IMR-90 (cell line): ENCODE results near the gene SNRK. TPM values are rescaled to one million over a fixed set of nuclear protein-coding genes. Genes with fewer than 3 reads are reported as not detected.
"Not testable (repeated sequence)": the region's sequence is repeated elsewhere in the genome, so short reads cannot be mapped to it uniquely, and the experiment has no call there.

Experiments
- ATAC-seq: fragments of 200-7000 bp; cut with Tn5 transposase; 2 replicates; pipeline ENCODE4 v1.9.1; 2020; ENCODE audit warnings: low read depth, mild to moderate bottlenecking, moderate library complexity
- BruUV-seq: library from RNA; stranded (reverse); fragments of 400-500 nt; replicated peaks from 2 replicates; lab custom pipeline; 2021; lab: Mats Ljungman, UMichigan
- CTCF ChIA-PET: fragments of 300-600 bp; formaldehyde crosslinking; extraction: SDS; loops from one replicate; lab custom pipeline; 2021; ENCODE audit warnings: antibody characterized with exemption; lab: Yijun Ruan, JAX
- POLR2A ChIA-PET: fragments of 300-600 bp; sonication (Branson Sonifier 250); formaldehyde crosslinking; loops from one replicate; lab custom pipeline; 2022; ENCODE audit warnings: antibody characterized with exemption; ENCODE audit not compliant: unreplicated experiment; lab: Charles Lee
- DNase-seq: peaks from one replicate; pipeline ENCODE4 v3.0.0; 2013
- H2AFZ ChIP-seq: replicated peaks from 2 replicates; pipeline ENCODE3; 2013; ENCODE audit warnings: low read length, mild to moderate bottlenecking; ENCODE audit not compliant: poor library complexity
- H2AK5ac ChIP-seq: 2 replicates; pipeline ENCODE4 v1.6.1; 2013; ENCODE audit warnings: low read depth, low read length, inconsistent platforms
- H2AK9ac ChIP-seq: replicated peaks from 2 replicates; pipeline ENCODE3; 2013; ENCODE audit warnings: mild to moderate bottlenecking, low read depth, low read length, moderate library complexity; ENCODE audit not compliant: poor library complexity
- H2BK120ac ChIP-seq: 2 replicates; pipeline ENCODE4 v1.6.1; 2013; ENCODE audit warnings: low read depth, low read length, inconsistent platforms
- H2BK15ac ChIP-seq: 3 replicates; pipeline ENCODE4 v1.6.1; 2013; ENCODE audit warnings: low read depth, low read length, inconsistent platforms
- H2BK20ac ChIP-seq: 2 replicates; pipeline ENCODE4 v1.6.1; 2013; ENCODE audit warnings: low read depth, mild to moderate bottlenecking, inconsistent platforms, low read length, moderate library complexity
- H2BK5ac ChIP-seq: 2 replicates; pipeline ENCODE4 v1.6.1; 2013; ENCODE audit warnings: mild to moderate bottlenecking, low read depth, low read length, inconsistent platforms; ENCODE audit not compliant: poor library complexity, severe bottlenecking
- H3K14ac ChIP-seq: replicated peaks from 2 replicates; pipeline ENCODE4 v1.6.1; 2013; ENCODE audit warnings: low read depth, low read length, inconsistent platforms
- H3K18ac ChIP-seq: 2 replicates; pipeline ENCODE4 v1.6.1; 2013; ENCODE audit warnings: low read depth, low read length, control low read depth
- H3K23ac ChIP-seq: 2 replicates; pipeline ENCODE4 v1.6.1; 2013; ENCODE audit warnings: low read depth, low read length, inconsistent platforms
- H3K27ac ChIP-seq: 2 replicates; pipeline ENCODE4 v1.5.1; 2013; ENCODE audit warnings: mild to moderate bottlenecking, control low read depth, low read length; ENCODE audit not compliant: insufficient read depth
- H3K27me3 ChIP-seq: 2 replicates; pipeline ENCODE4 v1.6.1; 2013; ENCODE audit warnings: low read length; ENCODE audit not compliant: control insufficient read depth, insufficient read depth
- H3K36me3 ChIP-seq: 2 replicates; pipeline ENCODE4 v1.6.1; 2013; ENCODE audit warnings: low read length, mixed read lengths; ENCODE audit not compliant: control insufficient read depth, insufficient read depth
- H3K4ac ChIP-seq: 2 replicates; pipeline ENCODE4 v1.6.1; 2013; ENCODE audit warnings: low read depth, low read length, inconsistent platforms
- H3K4me1 ChIP-seq: 2 replicates; pipeline ENCODE4 v1.6.1; 2013; ENCODE audit warnings: low read length, mixed read lengths; ENCODE audit not compliant: control insufficient read depth, insufficient read depth
- H3K4me2 ChIP-seq: 2 replicates; pipeline ENCODE4 v1.6.1; 2013; ENCODE audit warnings: low read depth, mild to moderate bottlenecking, control low read depth, low read length, moderate library complexity
- H3K4me3 ChIP-seq: 2 replicates; pipeline ENCODE4 v1.5.1; 2013; ENCODE audit warnings: low read depth, mild to moderate bottlenecking, control low read depth, low read length, moderate library complexity; ENCODE audit not compliant: insufficient read depth
- H3K56ac ChIP-seq: 2 replicates; pipeline ENCODE4 v1.6.1; 2013; ENCODE audit warnings: low read length, inconsistent platforms; ENCODE audit not compliant: insufficient read depth; ENCODE audit errors: extremely low read depth
- H3K79me1 ChIP-seq, 2 experiments: 2 replicates each; pipeline ENCODE4 v1.6.1; 2013; ENCODE audit warnings: low read length in 2 of 2, inconsistent platforms in 1 of 2, low read depth in 1 of 2
- H3K9ac ChIP-seq: 2 replicates; pipeline ENCODE4 v1.6.1; 2013; ENCODE audit warnings: low read depth, low read length, control low read depth
- H3K9me1 ChIP-seq: 2 replicates; pipeline ENCODE4 v1.6.1; 2013; ENCODE audit warnings: low read length, inconsistent platforms; ENCODE audit not compliant: insufficient read depth
- H3K9me3 ChIP-seq: 2 replicates; pipeline ENCODE4 v1.6.1; 2013; ENCODE audit warnings: low read length; ENCODE audit not compliant: control insufficient read depth, insufficient read depth
- H4K20me1 ChIP-seq: 2 replicates; pipeline ENCODE4 v1.6.1; 2013; ENCODE audit warnings: low read length, inconsistent platforms; ENCODE audit not compliant: insufficient read depth
- H4K5ac ChIP-seq: 2 replicates; pipeline ENCODE4 v1.6.1; 2013; ENCODE audit warnings: mild to moderate bottlenecking, low read depth, low read length, control low read depth
- H4K8ac ChIP-seq, 2 experiments: 2 replicates each; pipeline ENCODE4 v1.6.1; 2013; ENCODE audit warnings: low read depth in 2 of 2, low read length in 2 of 2, control low read depth in 1 of 2, inconsistent platforms in 1 of 2
- H4K91ac ChIP-seq: 2 replicates; pipeline ENCODE4 v1.6.1; 2013; ENCODE audit warnings: low read depth, low read length, inconsistent platforms; ENCODE audit not compliant: insufficient read depth
- CEBPB ChIP-seq: IDR thresholded peaks from 2 replicates; pipeline ENCODE4 v1.6.1; 2012; ENCODE audit warnings: low read depth, low read length, improper control_type of control experiment
- ELK1 ChIP-seq: fragments of 150-350 bp; IDR thresholded peaks from 2 replicates; pipeline ENCODE4 v1.6.1; 2016; ENCODE audit warnings: low read depth, mild to moderate bottlenecking, low read length, moderate library complexity, borderline replicate concordance
- WGBS, 2 experiments: methylation state at CpG; one replicate each; pipeline versions ENCODE4 v1.1.5 to v1.1.7; 2013; ENCODE audit warnings: missing lambda C conversion rate in 2 of 2; ENCODE audit not compliant: insufficient read length in 1 of 2; ENCODE audit errors: extremely low coverage in 2 of 2; 5-methylcytosine and 5-hydroxymethylcytosine counted together
- dilution Hi-C: fragments of 300-500 bp; cut with HindIII; formaldehyde crosslinking; loops from one replicate; pipeline ENCODE4 v1.14.3; 2018; ENCODE audit warnings: low sequenced_read_pairs; ENCODE audit not compliant: unreplicated experiment
- in situ Hi-C: fragments of 300-500 bp; cut with MboI; formaldehyde crosslinking; loops from 3 replicates; pipeline ENCODE4 v1.14.3; 2019; ENCODE audit warnings: low sequenced_read_pairs, inconsistent platforms, mixed read lengths
- intact Hi-C: fragments of 100-400 bp; cut with micrococcal nuclease; formaldehyde crosslinking; loops from 2 replicates; pipeline ENCODE4 v1.10.0; 2022
- polyA plus RNA-seq, 3 experiments: library from polyadenylated mRNA; depleted of rRNA; stranded (reverse); fragments of >200 nt; gene quantifications; 2 replicates each; pipeline ENCODE4 v1.2.3, GENCODE V29; 2012; ENCODE audit warnings: low replicate concordance in 1 of 3
- total RNA-seq: library from RNA; depleted of rRNA; stranded (reverse); fragments of >200 nt; gene quantifications from 2 replicates; pipeline ENCODE4 v1.2.3, GENCODE V29; 2012

The SNRK gene
- total and polyA plus RNA-seq, 2 of the 4 experiments (the other 2 are of a cell fraction), result 4.7 to 23.1 TPM

GRCh38 chr3:43353923-43354670 is 67.8 kb downstream of the SNRK start:
- TF ChIP-seq ELK1 (no peak), CEBPB (peak; percentile 19; the same call in 1 of the 2 replicates)
- 100% methylated on average over 1 of the region's 4 CpGs; no CpG with 5 or more reads in 1 of the 2 experiments for WGBS, 2 experiments
- ChIA-PET CTCF (no interaction called here), POLR2A (no interaction called here)
- H4K20me1 ChIP-seq, result no peaks in the 10 kb centered on the region
- H2BK5ac ChIP-seq, result no peak overlapping the region
- no peak overlapping the region for H3K4me3 ChIP-seq
- no peak for ATAC-seq
- no peak overlapping the region for H4K8ac ChIP-seq
- H3K79me1 ChIP-seq, result peaks cover 3 to 7% of the 10 kb centered on the region in 2 experiments; a peak in 2 of 4 replicates
- BruUV-seq, result no TSS peak
- H3K9ac ChIP-seq, result no peak overlapping the region
- H2AK9ac ChIP-seq, result no peak overlapping the region
- H3K23ac ChIP-seq, result no peak overlapping the region
- H3K14ac ChIP-seq, result no peak overlapping the region
- no peak overlapping the region for H3K4ac ChIP-seq
- no peak overlapping the region for H2BK15ac ChIP-seq
- H2BK120ac ChIP-seq, result no peak overlapping the region
- H3K4me1 ChIP-seq, result no peaks in the 10 kb centered on the region
- intact Hi-C loops (no loop called here), in situ Hi-C loops (no loop called here), dilution Hi-C loops (no loop called here)
- DNase-seq, result no peak
- no peak overlapping the region for H3K18ac ChIP-seq
- no peaks in the 10 kb centered on the region for H3K9me1 ChIP-seq
- H2AFZ ChIP-seq, result no peak overlapping the region
- H3K36me3 ChIP-seq, result peaks cover 10% of the 10 kb centered on the region
- H3K9me3 ChIP-seq, result peaks cover 15% of the 10 kb centered on the region
- H3K27me3 ChIP-seq, result no peaks in the 10 kb centered on the region
- no peak overlapping the region for H3K27ac ChIP-seq
- H2AK5ac ChIP-seq, result no peak overlapping the region
- no peak overlapping the region for H3K56ac ChIP-seq
- no peak overlapping the region for H3K4me2 ChIP-seq
- no peak overlapping the region for H2BK20ac ChIP-seq
- no peak overlapping the region for H4K5ac ChIP-seq
- no peak overlapping the region for H4K91ac ChIP-seq

GRCh38 chr3:43356033-43356432 is 69.7 kb downstream of the SNRK start:
- BruUV-seq, result not testable (repeated sequence)

More at GRCh38 chr3:43356033-43356432, 69.7 kb downstream of the SNRK start:
- H4K20me1 ChIP-seq, H4K91ac ChIP-seq, H3K27me3 ChIP-seq, H3K9ac ChIP-seq, H3K14ac ChIP-seq, DNase-seq, in situ Hi-C loops, H2BK120ac ChIP-seq, H2AK5ac ChIP-seq, H3K56ac ChIP-seq, H3K4me2 ChIP-seq, CTCF ChIA-PET, ATAC-seq, POLR2A ChIA-PET, dilution Hi-C loops, H3K27ac ChIP-seq, H3K9me1 ChIP-seq, H2BK15ac ChIP-seq, H3K79me1 ChIP-seq, H3K4me1 ChIP-seq, H3K4me3 ChIP-seq, H2BK20ac ChIP-seq, H2BK5ac ChIP-seq, H2AK9ac ChIP-seq, H2AFZ ChIP-seq, H3K18ac ChIP-seq, H4K5ac ChIP-seq, H4K8ac ChIP-seq, intact Hi-C loops, H3K4ac ChIP-seq, H3K23ac ChIP-seq, H3K36me3 ChIP-seq: not testable (repeated sequence)
- 86% methylated on average over 1 of the region's 2 CpGs; no CpG with 5 or more reads in 1 of the 2 experiments for WGBS, 2 experiments
- peaks cover 15% of the 10 kb centered on the region for H3K9me3 ChIP-seq
